Pancreas (tissue), 10 donors: ENCODE results near the gene CLSTN1. TPM values are rescaled to one million over a fixed set of nuclear protein-coding genes. Genes with fewer than 3 reads are reported as not detected.
A peak's percentile ranks its signal among the peaks of the same experiment; 100 is the strongest.

ENCODE experiments used
- ATAC-seq, 4 donors: fragments of 200-7000 bp; cut with Tn5 transposase; one replicate each; pipeline versions ENCODE4 v1.8.0 to v1.9.1; 2020; ENCODE audit warnings: mild to moderate bottlenecking in 4 of 4, moderate library complexity in 4 of 4
- DNase-seq, 6 donors: peaks; one replicate each; pipeline ENCODE4 v3.0.0-alpha.2; 2020
- FAIRE-seq: peaks from 2 replicates; lab custom pipeline; 2012; peaks lifted over from hg19 to GRCh38; lab: Jason Lieb, UNC
- H3K27ac ChIP-seq, 4 donors: fragments of 200-600 bp; sonication (generic); 1 replicate in 3 of 4; 2 replicates in 1 of 4; pipeline versions ENCODE4 v1.5.0 to v1.8.0; 2020
- H3K27me3 ChIP-seq, 4 donors: fragments of 200-600 bp; one replicate each; pipeline ENCODE4 v1.8.0; 2021
- H3K36me3 ChIP-seq, 3 donors: fragments of 200-600 bp; sonication (generic) in 1 of 3; one replicate each; pipeline versions ENCODE4 v1.5.0 to v1.8.0; 2020 to 2021
- H3K4me1 ChIP-seq, 3 donors: fragments of 200-600 bp; one replicate each; pipeline ENCODE4 v1.8.0; 2021
- H3K4me3 ChIP-seq, 4 donors: fragments of 200-600 bp; sonication (generic) in 2 of 4; one replicate each; pipeline versions ENCODE4 v1.5.0 to v1.8.0; 2020 to 2021
- H3K9me3 ChIP-seq, 4 donors: fragments of 200-600 bp; one replicate each; pipeline ENCODE4 v1.8.0; 2021
- CTCF ChIP-seq, 4 donors: fragments of 200-600 bp; sonication (generic) in 3 of 4; IDR thresholded peaks; one replicate each; pipeline versions ENCODE4 v1.5.0 to v1.8.0; 2021; ENCODE audit warnings: antibody characterized with exemption in 4 of 4
- WGBS, 2 donors: extraction: QIAGEN DNeasy Blood & Tissue Kit; methylation state at CpG; one replicate each; pipeline ENCODE4 v1.1.7; 2013; 5-methylcytosine and 5-hydroxymethylcytosine counted together
- intact Hi-C, 3 donors: fragments of 100-400 bp; cut with DNase I; formaldehyde crosslinking; loops; one replicate each; pipeline versions ENCODE4 v1.11.1 to v1.14.2; 2022
- polyA plus RNA-seq, 2 donors: library from polyadenylated mRNA; stranded (reverse); fragments of 200-250 nt; gene quantifications; one replicate each; pipeline ENCODE4 v1.2.3, GENCODE V29; 2013
- total RNA-seq, 6 donors: library from RNA; stranded (reverse); fragmentation: NEBNext Ultra II Directional in 4 of 6; extraction: Animal tissue kit (Norgen Biotek cat#: 25700) in 4 of 6; gene quantifications; one replicate each; pipeline versions ENCODE4 v1.2.1 to v1.2.4, GENCODE V29; 2021 to 2023
- donor health status: healthy with polysubstance abuse.
- donor health status: DM: no; HTN: no; CAD: no; lungs with moderate emphysema.
- donor health status: DM: no; HTN: no; CAD: no.
- donor health status: control.
- donor health status: control.
- donor health status: Bipolar disorder and iron deficiency.
- donor health status: DM: yes; HTN: yes; CAD: no.
- donor health status: DM: no; HTN: no; CAD: no.
- donor health status: DM: no; HTN: no; CAD: no.
- donor health status: DM: yes; HTN: yes; CAD: no.

Gene CLSTN1
- total and polyA plus RNA-seq, 8 donors = 44.2 to 73.5 (median 61.8) TPM

- Histone ChIP-seq H3K9me3 (no peaks in the 10 kb centered on the region), H3K4me3 (no peak overlapping the region), H3K27ac (no peak overlapping the region), H3K36me3 (no peaks in the 10 kb centered on the region), H3K4me1 (no peaks in the 10 kb centered on the region), H3K27me3 (no peaks in the 10 kb centered on the region)
- DNase-seq = peak in 1 of 6 donors; percentile 74
- WGBS, 2 donors = 90 to 92% methylated on average over 33 to 34 of the region's 34 CpGs
- no peak for TF ChIP-seq CTCF (IDR thresholded peaks at IDR 0.05)
- no peak for FAIRE-seq
- ATAC-seq = no peak
- intact Hi-C loops = loop anchor here in 1 of 3 donors (5.0 kb wide), 1 partner anchor 141 kb away; no protein-coding TSS in a partner anchor
Measured at GRCh38 chr1:9720785-9721605, 102.8 kb downstream of the CLSTN1 start.

GRCh38 chr1:9719978-9720722 lies 103.6 kb downstream of the CLSTN1 start:
- H3K27ac ChIP-seq = no peak overlapping the region
- H3K4me3 ChIP-seq = no peak overlapping the region
- FAIRE-seq (no peak), DNase-seq (peak in 1 of 6 donors; percentile 55), ATAC-seq (no peak)
- H3K36me3 ChIP-seq = no peaks in the 10 kb centered on the region
- TF ChIP-seq CTCF (IDR thresholded peaks at IDR 0.05) = no peak
- no peaks in the 10 kb centered on the region for H3K9me3 ChIP-seq
- H3K27me3 ChIP-seq = no peaks in the 10 kb centered on the region
- no peaks in the 10 kb centered on the region for H3K4me1 ChIP-seq
- 85 to 86% methylated on average over 31 to 36 of the region's 36 CpGs for WGBS, 2 donors
- intact Hi-C loops = loop anchor here in 1 of 3 donors (5.0 kb wide), 1 partner anchor 142 kb away; no protein-coding TSS in a partner anchor

- no peak for FAIRE-seq
- intact Hi-C loops = no loop called here
- no peak overlapping the region for H3K4me3 ChIP-seq
- DNase-seq = no peak
- H3K36me3 ChIP-seq = no peaks in the 10 kb centered on the region
- ATAC-seq = no peak
- no peak for TF ChIP-seq CTCF (IDR thresholded peaks at IDR 0.05)
- no peaks in the 10 kb centered on the region for H3K27me3 ChIP-seq
- H3K27ac ChIP-seq = no peak overlapping the region
- 81 to 88% methylated on average over 10 of the region's 10 CpGs for WGBS, 2 donors
- H3K9me3 ChIP-seq = no peaks in the 10 kb centered on the region
- no peaks in the 10 kb centered on the region for H3K4me1 ChIP-seq
Measured at GRCh38 chr1:9718006-9718680, 105.6 kb downstream of the CLSTN1 start.

GRCh38 chr1:9717193-9718005 lies 106.4 kb downstream of the CLSTN1 start:
- no peak overlapping the region for H3K27ac ChIP-seq
- intact Hi-C loops = no loop called here

More at GRCh38 chr1:9717193-9718005, 106.4 kb downstream of the CLSTN1 start:
- H3K27me3 ChIP-seq = no peaks in the 10 kb centered on the region
- H3K9me3 ChIP-seq = no peaks in the 10 kb centered on the region
- H3K4me1 ChIP-seq = no peaks in the 10 kb centered on the region
- no peak for TF ChIP-seq CTCF (IDR thresholded peaks at IDR 0.05)
- DNase-seq = peak in 2 of 6 donors; percentile 55 to 65
- peak in 3 of 4 donors; percentile 55 to 72 (median 61) for ATAC-seq
- no peaks in the 10 kb centered on the region for H3K36me3 ChIP-seq
- peak overlapping the region in 1 of 4 donors; percentile 5 for H3K4me3 ChIP-seq
- no peak for FAIRE-seq
- 75 to 77% methylated on average over 20 to 25 of the region's 25 CpGs for WGBS, 2 donors
